Neuronal stem cell (in vitro differentiated cells): ENCODE data around the gene MDK.

Experiments
- DNase-seq: peaks from one replicate; pipeline ENCODE4 v3.0.0-alpha.2; 2013; ENCODE audit warnings: low spot score
- H2AFZ ChIP-seq: one replicate; pipeline ENCODE4 v1.6.1; 2013; ENCODE audit warnings: mild to moderate bottlenecking, low read length, inconsistent platforms
- H2AK5ac ChIP-seq: 2 replicates; pipeline ENCODE4 v1.6.1; 2013; ENCODE audit warnings: low read depth, mild to moderate bottlenecking, inconsistent platforms, low read length, moderate library complexity, mixed read lengths
- H2BK120ac ChIP-seq: 2 replicates; pipeline ENCODE4 v1.6.1; 2013; ENCODE audit warnings: low read depth, mild to moderate bottlenecking, inconsistent platforms, low read length, moderate library complexity, mixed read lengths
- H2BK12ac ChIP-seq: one replicate; pipeline ENCODE4 v1.6.1; 2013; ENCODE audit warnings: low read length, inconsistent platforms
- H2BK15ac ChIP-seq: 2 replicates; pipeline ENCODE4 v1.6.1; 2013; ENCODE audit warnings: mild to moderate bottlenecking, low read length, inconsistent platforms, mixed read lengths
- H2BK5ac ChIP-seq: one replicate; pipeline ENCODE4 v1.6.1; 2013; ENCODE audit warnings: inconsistent platforms, mild to moderate bottlenecking, low read length, moderate library complexity
- H3K14ac ChIP-seq: one replicate; pipeline ENCODE4 v1.6.1; 2013; ENCODE audit warnings: low read length, inconsistent platforms
- H3K18ac ChIP-seq: 2 replicates; pipeline ENCODE4 v1.6.1; 2013; ENCODE audit warnings: low read length, inconsistent platforms
- H3K23ac ChIP-seq: 2 replicates; pipeline ENCODE4 v1.6.1; 2013; ENCODE audit warnings: low read depth, mild to moderate bottlenecking, mixed read lengths, low read length, inconsistent platforms; ENCODE audit not compliant: poor library complexity
- H3K27ac ChIP-seq: replicated peaks from 3 replicates; pipeline ENCODE4 v1.5.1; 2013; ENCODE audit warnings: low read length, inconsistent platforms
- H3K27me3 ChIP-seq, 3 experiments: 2 replicates each; pipeline ENCODE4 v1.6.1; 2013; ENCODE audit warnings: low read length in 3 of 3, mild to moderate bottlenecking in 2 of 3, inconsistent platforms in 1 of 3, low read depth in 1 of 3, mixed read lengths in 1 of 3, moderate library complexity in 1 of 3; ENCODE audit not compliant: control insufficient read depth in 3 of 3, insufficient read depth in 3 of 3
- H3K36me3 ChIP-seq, 2 donors: replicated peaks in 1 of 2; 2 replicates each; pipeline ENCODE4 v1.6.1; 2013; ENCODE audit warnings: low read length in 2 of 2; ENCODE audit not compliant: control insufficient read depth in 2 of 2, insufficient read depth in 2 of 2
- H3K4ac ChIP-seq: 2 replicates; pipeline ENCODE4 v1.6.1; 2013; ENCODE audit warnings: inconsistent platforms, mild to moderate bottlenecking, low read length, moderate library complexity
- H3K4me1 ChIP-seq, 2 donors: 1 replicate in 1 of 2; 2 replicates in 1 of 2; pipeline ENCODE4 v1.6.1; 2013; ENCODE audit warnings: low read length in 2 of 2, low read depth in 1 of 2; ENCODE audit not compliant: control insufficient read depth in 2 of 2, insufficient read depth in 1 of 2
- H3K4me2 ChIP-seq: one replicate; pipeline ENCODE4 v1.6.1; 2013; ENCODE audit warnings: mild to moderate bottlenecking, low read length, inconsistent platforms; ENCODE audit not compliant: insufficient read depth, poor library complexity, severe bottlenecking
- H3K4me3 ChIP-seq, 2 donors: 2 replicates each; pipeline ENCODE4 v1.5.1; 2013; ENCODE audit warnings: low read length in 2 of 2, mild to moderate bottlenecking in 2 of 2, inconsistent platforms in 1 of 2, moderate library complexity in 1 of 2
- H3K79me1 ChIP-seq: one replicate; pipeline ENCODE4 v1.6.1; 2013; ENCODE audit warnings: low read depth, mild to moderate bottlenecking, inconsistent platforms, low read length, moderate library complexity
- H3K9ac ChIP-seq: one replicate; pipeline ENCODE4 v1.6.1; 2013; ENCODE audit warnings: mild to moderate bottlenecking, low read depth, low read length, inconsistent platforms; ENCODE audit not compliant: poor library complexity
- H3K9me3 ChIP-seq, 2 donors: replicated peaks in 1 of 2; 2 replicates each; pipeline versions ENCODE3 to v1.6.1; 2013; ENCODE audit warnings: low read length in 2 of 2, mild to moderate bottlenecking in 2 of 2, inconsistent platforms in 1 of 2, low read depth in 1 of 2, mixed read lengths in 1 of 2, moderate library complexity in 1 of 2; ENCODE audit not compliant: control insufficient read depth in 2 of 2, insufficient read depth in 1 of 2
- H4K8ac ChIP-seq: one replicate; pipeline ENCODE4 v1.6.1; 2013; ENCODE audit warnings: low read depth, mild to moderate bottlenecking, inconsistent platforms, low read length, moderate library complexity
- H4K91ac ChIP-seq: one replicate; pipeline ENCODE4 v1.6.1; 2013; ENCODE audit warnings: low read length, low read depth, mild to moderate bottlenecking, inconsistent platforms; ENCODE audit not compliant: poor library complexity
- WGBS, 2 donors: extraction: QIAGEN DNeasy Blood & Tissue Kit; methylation state at CpG; one replicate each; pipeline ENCODE4 v1.1.7; 2013; ENCODE audit warnings: missing lambda C conversion rate in 2 of 2, mixed read lengths in 1 of 2; ENCODE audit not compliant: insufficient read length in 2 of 2, insufficient replicate concordance in 1 of 2; ENCODE audit errors: extremely low coverage in 2 of 2; 5-methylcytosine and 5-hydroxymethylcytosine counted together

MDK gene

GRCh38 chr11:46339816-46340215, 41.7 kb upstream of the MDK start:
- no peak overlapping the region for H4K8ac ChIP-seq
- no CpG with 5 or more reads among the region's 2 CpGs for WGBS, 2 donors
- no peaks in the 10 kb centered on the region for H3K36me3 ChIP-seq
- peak overlapping the region; percentile 92 for H2AFZ ChIP-seq
- H2BK120ac ChIP-seq, result no peak overlapping the region
- no peak overlapping the region for H3K4ac ChIP-seq
- no peak overlapping the region for H3K27ac ChIP-seq
- peak overlapping the region; percentile 60 for H2BK15ac ChIP-seq
- peaks cover 27 to 38% of the 10 kb centered on the region in 2 donors for H3K4me1 ChIP-seq
- no peaks in the 10 kb centered on the region for H3K27me3 ChIP-seq
- no peaks in the 10 kb centered on the region for H3K79me1 ChIP-seq
- H3K18ac ChIP-seq, result peak overlapping the region; percentile 34
- H2BK5ac ChIP-seq, result peak overlapping the region; percentile 47
- no peak overlapping the region for H3K4me3 ChIP-seq
- no peak overlapping the region for H3K4me2 ChIP-seq
- no peak overlapping the region for H2BK12ac ChIP-seq
- no peaks in the 10 kb centered on the region for H3K9me3 ChIP-seq
- no peak overlapping the region for H3K9ac ChIP-seq
- no peak for DNase-seq
- H3K14ac ChIP-seq, result no peak overlapping the region
- H4K91ac ChIP-seq, result no peak overlapping the region
- H3K23ac ChIP-seq, result no peak overlapping the region
- peak overlapping the region; percentile 76 for H2AK5ac ChIP-seq

- Histone ChIP-seq H3K27me3 (no peaks in the 10 kb centered on the region), H3K27ac (no peak overlapping the region)
- DNase-seq, result no peak
These were observed 40.0 kb upstream of the MDK start for GRCh38 chr11:46341454-46341853.

GRCh38 chr11:46342239-46342638, 39.2 kb upstream of the MDK start:
- no peak overlapping the region for H2BK120ac ChIP-seq
- no peak overlapping the region for H3K14ac ChIP-seq
- no peaks in the 10 kb centered on the region for H3K9me3 ChIP-seq
- no peak overlapping the region for H4K8ac ChIP-seq
- DNase-seq, result no peak
- no peak overlapping the region for H3K9ac ChIP-seq
- no peak overlapping the region for H3K4me2 ChIP-seq
- no peak overlapping the region for H3K18ac ChIP-seq
- peaks cover 0 to 5% (median 0%) of the 10 kb centered on the region in 3 experiments for H3K27me3 ChIP-seq
- H3K4me3 ChIP-seq, result no peak overlapping the region
- peaks cover 21 to 42% of the 10 kb centered on the region in 2 donors for H3K4me1 ChIP-seq
- WGBS, 2 donors, result no CpG with 5 or more reads among the region's 5 CpGs
- no peak overlapping the region for H3K27ac ChIP-seq
- no peaks in the 10 kb centered on the region for H3K36me3 ChIP-seq
- H3K79me1 ChIP-seq, result no peaks in the 10 kb centered on the region
- no peak overlapping the region for H2BK12ac ChIP-seq
- H2BK5ac ChIP-seq, result no peak overlapping the region
- H2AK5ac ChIP-seq, result no peak overlapping the region
- no peak overlapping the region for H2BK15ac ChIP-seq
- H3K4ac ChIP-seq, result no peak overlapping the region
- peak overlapping the region; percentile 70 for H2AFZ ChIP-seq
- no peak overlapping the region for H4K91ac ChIP-seq
- no peak overlapping the region for H3K23ac ChIP-seq

More at GRCh38 chr11:46341454-46341853, 40.0 kb upstream of the MDK start:
- Histone ChIP-seq H3K14ac (no peak overlapping the region), H3K18ac (no peak overlapping the region), H3K4ac (no peak overlapping the region), H2BK120ac (no peak overlapping the region), H3K23ac (no peak overlapping the region), H2AK5ac (no peak overlapping the region), H4K91ac (no peak overlapping the region), H3K36me3 (no peaks in the 10 kb centered on the region), H2BK15ac (no peak overlapping the region), H3K9me3 (no peaks in the 10 kb centered on the region), H3K79me1 (no peaks in the 10 kb centered on the region), H4K8ac (no peak overlapping the region), H3K4me1 (peaks cover 18 to 37% of the 10 kb centered on the region in 2 donors), H3K4me3 (no peak overlapping the region), H3K4me2 (no peak overlapping the region), H2BK5ac (no peak overlapping the region), H3K9ac (no peak overlapping the region), H2BK12ac (no peak overlapping the region), H2AFZ (no peak overlapping the region)
- WGBS, 2 donors, result no CpG with 5 or more reads among the region's 3 CpGs

- Histone ChIP-seq H2BK120ac (no peak overlapping the region), H3K4me1 (peaks cover 25 to 44% of the 10 kb centered on the region in 2 donors), H3K4me2 (no peak overlapping the region), H2AK5ac (no peak overlapping the region), H3K9me3 (no peaks in the 10 kb centered on the region), H3K18ac (no peak overlapping the region), H2BK5ac (no peak overlapping the region), H3K9ac (no peak overlapping the region), H2AFZ (no peak overlapping the region), H3K23ac (no peak overlapping the region), H3K4ac (no peak overlapping the region), H2BK12ac (no peak overlapping the region), H4K8ac (no peak overlapping the region), H3K79me1 (peaks cover 8% of the 10 kb centered on the region), H4K91ac (no peak overlapping the region), H2BK15ac (no peak overlapping the region), H3K27ac (no peak overlapping the region), H3K4me3 (no peak overlapping the region), H3K36me3 (no peaks in the 10 kb centered on the region), H3K14ac (no peak overlapping the region), H3K27me3 (peaks cover 0 to 5% (median 0%) of the 10 kb centered on the region in 3 experiments)
- DNase-seq, result no peak
- no CpG with 5 or more reads among the region's 3 CpGs for WGBS, 2 donors
These were observed 37.9 kb upstream of the MDK start for GRCh38 chr11:46343520-46343919.
